Measurements from ENCODE around the gene TFAP2B. TPM values are rescaled to one million over a fixed set of nuclear protein-coding genes. Genes with fewer than 3 reads are reported as not detected.

TFAP2B gene
- not detected for polyA plus RNA-seq
- long read RNA-seq, donor 1, result 0 reads
- long read RNA-seq, donor 2, result 0 reads
- long read RNA-seq, donor 3, partial matches to known transcripts, result 0 of 1 reads
- long read RNA-seq, donor 3, other reads (novel, unspliced or antisense), result 0 of 1 reads
- long read RNA-seq, donor 4, result 0 reads
- long read RNA-seq, donor 5, result 0 reads
- long read RNA-seq, donor 6, result 0 reads
- long read RNA-seq, donor 7, result 0 reads
- long read RNA-seq, donor 8, result 0 reads
- long read RNA-seq, donor 9, result 0 reads
- long read RNA-seq, donor 10, result 0 reads
- long read RNA-seq, donor 11, result 0 reads

GRCh38 chr6:50818673-50819072, at the start of gene TFAP2B:
Gene TFAP2B (plus strand): TSS chr6:50818871. CDS start chr6:50818892, 21 bp downstream.
- peaks cover 76% of the 10 kb centered on the region for H3K27me3 ChIP-seq (ENCODE audit: control insufficient read depth, insufficient read depth, low read length)
- H3K4me3 ChIP-seq (ENCODE audit: low read length), result no peak within 1 kb of the TSS
- H3K36me3 ChIP-seq (ENCODE audit: control insufficient read depth, insufficient read depth, low read length), result no peaks in the 10 kb centered on the region
- DNase-seq, result no peak
- H3K27ac ChIP-seq (ENCODE audit: low read length), result no peak within 1 kb of the TSS
- WGBS (ENCODE audit: insufficient coverage, low lambda C conversion rate), result 14% methylated on average over 1 of the region's 7 CpGs
- H3K9me3 ChIP-seq (ENCODE audit: control insufficient read depth, low read depth, low read length), result peaks cover 7% of the 10 kb centered on the region
- H3K4me1 ChIP-seq (ENCODE audit: control insufficient read depth, insufficient read depth, low read length), result no peaks in the 10 kb centered on the region

- Histone ChIP-seq H3K36me3 (ENCODE audit: control insufficient read depth, insufficient read depth, low read length) (no peaks in the 10 kb centered on the region), H3K4me3 (ENCODE audit: low read length) (no peak overlapping the region), H3K4me1 (ENCODE audit: control insufficient read depth, insufficient read depth, low read length) (no peaks in the 10 kb centered on the region), H3K27me3 (ENCODE audit: control insufficient read depth, insufficient read depth, low read length) (no peaks in the 10 kb centered on the region), H3K27ac (ENCODE audit: low read length) (no peak overlapping the region), H3K9me3 (ENCODE audit: control insufficient read depth, low read depth, low read length) (no peaks in the 10 kb centered on the region)
- DNase-seq, result no peak
Measured at GRCh38 chr6:50778696-50779095, 40.0 kb upstream of the TFAP2B start.

DNA sequence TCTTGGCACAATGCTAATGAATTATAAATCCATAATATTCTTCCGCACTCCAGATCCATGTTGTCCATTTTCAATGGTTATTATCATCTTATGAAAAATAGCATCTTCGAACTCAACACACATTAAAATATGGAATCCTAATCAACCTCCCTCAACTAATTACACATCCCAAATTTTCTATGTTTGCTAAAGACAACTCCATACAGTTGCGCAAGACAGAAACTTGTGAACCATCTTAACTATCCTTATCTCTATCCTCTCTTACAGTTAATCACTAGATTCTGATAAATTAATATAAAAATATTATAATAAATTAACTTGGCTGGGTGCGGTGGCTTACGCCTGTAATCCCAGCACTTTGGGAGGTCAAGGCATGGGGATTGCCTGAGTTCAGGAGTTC, 38.3 kb upstream of the TFAP2B start:
- Histone ChIP-seq H3K36me3 (ENCODE audit: control insufficient read depth, insufficient read depth, low read length) (no peaks in the 10 kb centered on the region), H3K27ac (ENCODE audit: low read length) (no peak overlapping the region), H3K27me3 (ENCODE audit: control insufficient read depth, insufficient read depth, low read length) (no peaks in the 10 kb centered on the region), H3K9me3 (ENCODE audit: control insufficient read depth, low read depth, low read length) (no peaks in the 10 kb centered on the region), H3K4me1 (ENCODE audit: control insufficient read depth, insufficient read depth, low read length) (no peaks in the 10 kb centered on the region), H3K4me3 (ENCODE audit: low read length) (no peak overlapping the region)
- WGBS (ENCODE audit: insufficient coverage, low lambda C conversion rate), result 100% methylated on average over 3 of the region's 5 CpGs
- no peak for DNase-seq

GRCh38 chr6:50785921-50786320, 32.8 kb upstream of the TFAP2B start:
- H3K36me3 ChIP-seq (ENCODE audit: control insufficient read depth, insufficient read depth, low read length), result no peaks in the 10 kb centered on the region
- H3K4me3 ChIP-seq (ENCODE audit: low read length), result no peak overlapping the region
- H3K9me3 ChIP-seq (ENCODE audit: control insufficient read depth, low read depth, low read length), result no peaks in the 10 kb centered on the region
- H3K27me3 ChIP-seq (ENCODE audit: control insufficient read depth, insufficient read depth, low read length), result no peaks in the 10 kb centered on the region
- no peak for DNase-seq
- no CpG with 5 or more reads among the region's 1 CpG for WGBS (ENCODE audit: insufficient coverage, low lambda C conversion rate)
- H3K4me1 ChIP-seq (ENCODE audit: control insufficient read depth, insufficient read depth, low read length), result no peaks in the 10 kb centered on the region
- no peak overlapping the region for H3K27ac ChIP-seq (ENCODE audit: low read length)

- H3K27me3 ChIP-seq (ENCODE audit: control insufficient read depth, insufficient read depth, low read length), result no peaks in the 10 kb centered on the region
- no peaks in the 10 kb centered on the region for H3K36me3 ChIP-seq (ENCODE audit: control insufficient read depth, insufficient read depth, low read length)
- no peaks in the 10 kb centered on the region for H3K9me3 ChIP-seq (ENCODE audit: control insufficient read depth, low read depth, low read length)
- WGBS (ENCODE audit: insufficient coverage, low lambda C conversion rate), result no CpG with 5 or more reads among the region's 3 CpGs
- H3K4me1 ChIP-seq (ENCODE audit: control insufficient read depth, insufficient read depth, low read length), result no peaks in the 10 kb centered on the region
- DNase-seq, result peak; percentile 3 to 13
- H3K27ac ChIP-seq (ENCODE audit: low read length), result no peak overlapping the region
- H3K4me3 ChIP-seq (ENCODE audit: low read length), result no peak overlapping the region
Measured at GRCh38 chr6:50791900-50792508, 26.7 kb upstream of the TFAP2B start.

- no peak for DNase-seq
- WGBS (ENCODE audit: insufficient coverage, low lambda C conversion rate), result no CpG with 5 or more reads among the region's 1 CpG
- no peaks in the 10 kb centered on the region for H3K4me1 ChIP-seq (ENCODE audit: control insufficient read depth, insufficient read depth, low read length)
- no peaks in the 10 kb centered on the region for H3K9me3 ChIP-seq (ENCODE audit: control insufficient read depth, low read depth, low read length)
- no peak overlapping the region for H3K4me3 ChIP-seq (ENCODE audit: low read length)
- no peaks in the 10 kb centered on the region for H3K36me3 ChIP-seq (ENCODE audit: control insufficient read depth, insufficient read depth, low read length)
- H3K27ac ChIP-seq (ENCODE audit: low read length), result no peak overlapping the region
- H3K27me3 ChIP-seq (ENCODE audit: control insufficient read depth, insufficient read depth, low read length), result no peaks in the 10 kb centered on the region
Measured at GRCh38 chr6:50792771-50793170, 25.9 kb upstream of the TFAP2B start.

DNA sequence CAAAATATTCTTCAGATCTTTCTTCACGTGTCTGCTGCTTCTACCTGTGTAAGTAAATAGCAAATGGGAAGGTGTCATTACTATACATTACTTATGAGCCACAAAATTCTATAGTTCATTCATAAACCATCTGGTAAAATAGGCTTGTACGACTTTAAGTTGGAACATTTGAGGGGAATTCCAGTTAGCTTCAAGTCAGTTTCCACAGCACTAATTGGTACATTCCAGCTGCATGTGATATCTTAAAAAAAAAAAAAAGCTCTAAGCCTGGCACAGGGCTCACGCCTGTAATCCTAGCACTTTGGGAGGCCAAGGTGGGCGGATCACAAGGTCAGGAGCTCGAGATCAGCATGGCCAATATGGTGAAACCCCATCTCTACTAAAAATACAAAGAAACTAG, 23.1 kb upstream of the TFAP2B start:
- Histone ChIP-seq H3K27ac (ENCODE audit: low read length) (no peak overlapping the region), H3K4me3 (ENCODE audit: low read length) (no peak overlapping the region), H3K27me3 (ENCODE audit: control insufficient read depth, insufficient read depth, low read length) (no peaks in the 10 kb centered on the region), H3K4me1 (ENCODE audit: control insufficient read depth, insufficient read depth, low read length) (no peaks in the 10 kb centered on the region), H3K36me3 (ENCODE audit: control insufficient read depth, insufficient read depth, low read length) (no peaks in the 10 kb centered on the region), H3K9me3 (ENCODE audit: control insufficient read depth, low read depth, low read length) (no peaks in the 10 kb centered on the region)
- WGBS (ENCODE audit: insufficient coverage, low lambda C conversion rate), result no CpG with 5 or more reads among the region's 5 CpGs
- no peak for DNase-seq

GRCh38 chr6:50804283-50804682, 14.4 kb upstream of the TFAP2B start:
- Histone ChIP-seq H3K27ac (ENCODE audit: low read length) (no peak overlapping the region), H3K4me1 (ENCODE audit: control insufficient read depth, insufficient read depth, low read length) (no peaks in the 10 kb centered on the region), H3K4me3 (ENCODE audit: low read length) (no peak overlapping the region), H3K27me3 (ENCODE audit: control insufficient read depth, insufficient read depth, low read length) (no peaks in the 10 kb centered on the region), H3K9me3 (ENCODE audit: control insufficient read depth, low read depth, low read length) (no peaks in the 10 kb centered on the region), H3K36me3 (ENCODE audit: control insufficient read depth, insufficient read depth, low read length) (no peaks in the 10 kb centered on the region)
- DNase-seq, result no peak

DNA sequence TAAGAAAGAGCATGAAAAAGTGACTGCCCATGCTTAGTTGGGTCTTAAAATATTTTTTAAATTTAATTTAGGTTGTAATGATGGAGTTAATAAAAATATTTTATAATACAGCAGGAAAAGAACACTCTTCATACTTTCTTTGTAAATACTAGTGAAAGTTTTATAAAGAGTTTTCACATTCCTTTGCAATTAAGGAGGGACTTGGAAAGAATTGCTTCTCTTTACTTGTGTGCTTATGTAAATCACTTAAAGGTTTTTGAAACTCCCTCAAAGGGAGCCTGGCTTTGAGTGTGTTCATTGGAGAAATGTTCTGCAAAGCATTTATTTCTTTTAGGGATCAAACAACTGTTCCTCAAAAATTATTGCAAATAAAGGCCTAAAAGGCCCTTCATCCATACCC, 11.6 kb upstream of the TFAP2B start:
- Histone ChIP-seq H3K4me3 (ENCODE audit: low read length) (no peak overlapping the region), H3K27ac (ENCODE audit: low read length) (no peak overlapping the region), H3K27me3 (ENCODE audit: control insufficient read depth, insufficient read depth, low read length) (no peaks in the 10 kb centered on the region), H3K9me3 (ENCODE audit: control insufficient read depth, low read depth, low read length) (no peaks in the 10 kb centered on the region), H3K36me3 (ENCODE audit: control insufficient read depth, insufficient read depth, low read length) (no peaks in the 10 kb centered on the region), H3K4me1 (ENCODE audit: control insufficient read depth, insufficient read depth, low read length) (no peaks in the 10 kb centered on the region)
- DNase-seq, result no peak

GRCh38 chr6:50815436-50816114, 3.1 kb upstream of the TFAP2B start:
- peaks cover 4% of the 10 kb centered on the region for H3K9me3 ChIP-seq (ENCODE audit: control insufficient read depth, low read depth, low read length)
- DNase-seq, result peak in 1 of 2 donors; percentile 61
- H3K4me1 ChIP-seq (ENCODE audit: control insufficient read depth, insufficient read depth, low read length), result no peaks in the 10 kb centered on the region
- peaks cover 45% of the 10 kb centered on the region for H3K27me3 ChIP-seq (ENCODE audit: control insufficient read depth, insufficient read depth, low read length)
- H3K4me3 ChIP-seq (ENCODE audit: low read length), result peak overlapping the region; percentile 51
- no peaks in the 10 kb centered on the region for H3K36me3 ChIP-seq (ENCODE audit: control insufficient read depth, insufficient read depth, low read length)
- 6% methylated on average over 8 of the region's 16 CpGs for WGBS (ENCODE audit: insufficient coverage, low lambda C conversion rate)
- no peak overlapping the region for H3K27ac ChIP-seq (ENCODE audit: low read length)

Data from large intestine (tissue), 12 donors.